NCI-H2196 (cell line): ENCODE measurements around the gene CEP68.
"Not testable (repeated sequence)": the region's sequence is repeated elsewhere in the genome, so short reads cannot be mapped to it uniquely, and the experiment has no call there.

ENCODE experiments used
- DNase-seq: peaks from one replicate; lab custom pipeline; 2025; ENCODE audit not compliant: unreplicated experiment; lab: John Stamatoyannopoulos, UW

Gene CEP68

DNA sequence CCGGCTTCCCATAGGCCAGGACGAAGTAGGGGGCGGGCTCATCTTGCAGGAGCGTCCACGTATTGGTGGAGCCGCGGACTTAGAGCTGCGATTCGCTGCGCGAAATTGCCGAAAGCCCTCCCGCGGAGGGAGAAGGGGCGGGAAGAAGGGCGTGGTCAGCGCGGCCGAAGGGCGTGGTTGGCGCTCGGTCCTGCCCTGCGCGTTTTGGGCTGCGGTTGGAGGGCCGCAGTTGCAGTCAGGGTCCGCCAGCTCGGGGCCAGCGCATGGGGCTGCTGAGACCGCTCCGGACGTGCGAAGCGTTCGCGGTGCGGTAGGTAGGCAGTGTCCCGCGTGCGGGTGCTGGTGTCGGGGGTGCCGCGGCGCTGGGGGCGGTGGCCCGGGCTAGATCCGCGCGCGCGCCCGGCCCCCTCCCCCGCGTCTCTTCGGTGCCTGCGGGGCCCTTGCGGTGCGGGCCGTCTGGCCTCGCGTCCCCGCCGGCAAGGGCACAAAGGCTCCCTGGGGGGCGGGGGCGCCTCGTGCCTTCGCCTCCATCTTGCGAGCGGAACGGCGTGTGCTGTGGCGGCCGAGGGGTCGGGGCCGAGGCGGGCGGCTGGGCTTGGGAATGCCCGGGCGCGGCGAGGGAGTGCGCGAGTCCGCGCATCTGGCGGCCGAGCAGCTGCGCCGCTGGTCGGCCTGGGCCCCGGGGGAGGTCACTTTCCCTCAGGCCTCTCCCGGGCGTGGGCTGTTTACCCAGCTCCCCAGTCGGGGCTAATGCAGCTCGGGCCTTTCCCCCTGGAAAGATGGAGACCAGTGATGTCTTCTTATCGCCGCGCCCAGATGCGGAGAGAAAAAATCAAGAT is at the start of gene CEP68:
CEP68 (plus strand) TSS at position 202 of the 839 bp plus-strand sequence. CDS start 13,029 bp downstream, outside the sequence.
- peak; percentile 89 for DNase-seq

DNA sequence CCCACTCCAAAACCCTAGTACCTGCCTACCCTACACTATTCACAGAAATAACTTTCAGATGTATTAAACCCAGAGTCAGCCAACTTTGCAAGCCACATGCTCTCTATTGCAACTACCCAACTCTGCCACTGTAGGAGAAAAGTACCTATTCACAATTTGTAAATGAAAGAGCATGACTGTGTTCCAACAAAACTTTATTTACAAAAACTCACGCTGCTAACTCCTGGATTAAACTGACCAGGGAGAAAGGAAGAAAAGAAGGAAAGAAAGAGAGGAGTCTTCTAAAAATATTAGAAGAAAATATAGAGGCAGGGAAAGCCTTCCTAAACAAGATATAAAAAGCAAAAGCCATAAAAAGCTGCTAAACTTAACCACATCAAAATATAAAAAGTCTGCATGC is 42.4 kb upstream of the CEP68 start:
- no peak for DNase-seq

GRCh38 chr2:65015731-65016130 is 40.5 kb upstream of the CEP68 start:
- DNase-seq = no peak

GRCh38 chr2:65016789-65017188 is 39.4 kb upstream of the CEP68 start:
- no peak for DNase-seq

- DNase-seq = no peak
Measured at GRCh38 chr2:65017335-65017734, 38.9 kb upstream of the CEP68 start.

GRCh38 chr2:65018141-65018582 is 38.1 kb upstream of the CEP68 start:
- DNase-seq = no peak

DNA sequence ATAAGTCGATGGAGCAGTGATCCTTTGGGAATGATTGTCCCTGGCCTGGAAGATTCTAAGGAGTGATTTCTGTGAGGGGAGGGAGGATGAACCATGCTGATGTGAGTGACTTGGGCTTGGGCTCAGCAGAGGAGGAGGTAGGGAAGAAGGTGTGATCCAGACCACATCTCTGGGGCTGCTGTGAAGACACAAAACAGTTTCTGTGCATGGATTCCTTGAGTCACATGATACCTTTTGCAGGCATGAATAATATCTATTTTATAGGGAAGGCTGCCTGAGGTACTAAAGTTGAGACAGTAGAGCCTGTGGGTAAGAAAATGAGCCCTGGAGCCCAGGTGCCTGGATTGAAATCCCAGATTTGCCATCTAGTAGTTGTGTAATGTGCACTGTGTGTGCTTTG is 37.2 kb upstream of the CEP68 start:
- DNase-seq = no peak

- DNase-seq = no peak
Measured at GRCh38 chr2:65019675-65020195, 36.5 kb upstream of the CEP68 start.

- not testable (repeated sequence) for DNase-seq
Measured at GRCh38 chr2:65020251-65020650, 36.0 kb upstream of the CEP68 start.

- DNase-seq = no peak
Measured at GRCh38 chr2:65020943-65021528, 35.2 kb upstream of the CEP68 start.

GRCh38 chr2:65021709-65022108 is 34.5 kb upstream of the CEP68 start:
- no peak for DNase-seq

DNA sequence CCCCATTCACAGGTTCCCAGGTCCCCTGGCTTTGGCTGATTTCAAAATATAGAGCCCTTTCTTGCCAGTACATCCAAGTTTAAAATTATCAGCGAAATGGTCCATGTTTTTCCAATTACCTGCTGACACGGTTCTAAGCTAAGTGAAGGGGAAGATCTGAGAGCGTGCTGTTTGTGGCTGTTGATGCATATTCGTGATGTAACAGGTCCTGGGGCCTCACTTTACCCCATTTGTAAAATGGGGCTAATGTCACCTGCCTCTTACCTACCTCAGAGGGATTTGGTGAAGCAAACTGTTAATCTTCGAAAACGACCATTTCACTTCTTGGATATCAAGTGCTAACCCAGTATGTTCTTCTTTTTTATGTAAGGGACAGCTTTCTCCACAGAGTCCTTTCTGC is 34.0 kb upstream of the CEP68 start:
- no peak for DNase-seq

GRCh38 chr2:65023742-65024141 is 32.5 kb upstream of the CEP68 start:
- DNase-seq = no peak

GRCh38 chr2:65024149-65024829 is 31.9 kb upstream of the CEP68 start:
- no peak for DNase-seq

GRCh38 chr2:65025453-65026123 is 30.6 kb upstream of the CEP68 start:
- no peak for DNase-seq

GRCh38 chr2:65026154-65026553 is 30.1 kb upstream of the CEP68 start:
- no peak for DNase-seq

DNA sequence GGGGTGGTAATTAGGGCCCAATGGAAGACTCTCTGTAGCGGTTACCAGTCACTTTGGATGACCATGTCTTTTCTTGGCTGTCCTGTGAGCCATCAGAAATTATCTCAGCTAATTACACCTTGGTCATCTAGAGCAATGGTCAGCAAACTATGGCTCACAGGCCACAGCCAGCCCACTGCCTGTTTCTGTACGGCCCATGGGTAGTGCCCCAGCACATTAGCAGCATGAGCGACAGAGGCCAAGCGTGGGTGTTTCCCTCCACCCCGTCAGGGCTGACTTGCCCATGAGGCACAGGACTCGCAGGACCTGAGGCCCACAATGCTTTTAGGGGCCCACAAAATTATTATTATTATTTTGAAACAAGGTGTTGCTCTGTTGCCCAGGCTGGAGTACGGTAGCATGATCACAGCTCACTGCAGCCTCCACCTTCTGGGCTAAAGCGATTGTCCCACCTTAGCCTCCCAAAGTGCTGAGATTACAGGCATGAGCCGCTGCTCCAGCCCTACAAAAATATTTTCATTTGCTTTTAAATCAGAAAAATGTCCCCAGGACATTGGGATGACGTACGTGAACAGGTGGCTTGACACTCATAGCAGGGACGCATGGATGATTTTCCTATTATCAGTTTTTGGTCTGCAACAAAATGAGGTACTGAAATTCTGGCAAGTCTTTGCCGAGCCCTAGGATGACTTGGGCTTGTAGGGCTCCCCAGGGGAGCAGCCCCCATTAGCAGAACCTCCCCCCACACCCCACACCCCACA is 29.3 kb upstream of the CEP68 start:
- no peak for DNase-seq

- no peak for DNase-seq
Measured at GRCh38 chr2:65027616-65028244, 28.5 kb upstream of the CEP68 start.

GRCh38 chr2:65030476-65031332 is 25.5 kb upstream of the CEP68 start:
- DNase-seq = no peak
